Activated CD4-positive, alpha-beta T cell treated with anti-CD3 and anti-CD28 coated beads, Interleukin-2, amount 50 U/mL, for 48 hours (primary cell): Measurements from ENCODE around the gene IER5.
A peak's percentile ranks its signal among the peaks of the same experiment; 100 is the strongest.

Experiments
- DNase-seq, 2 experiments: peaks; one replicate each; pipeline ENCODE4 v3.0.0-alpha.2; 2020

The IER5 gene

GRCh38 chr1:181099152-181100014 is 10.9 kb downstream of the IER5 start:
- DNase-seq = peak; percentile 48 to 64

- DNase-seq = peak; percentile 51 to 59
These were observed 11.8 kb downstream of the IER5 start for GRCh38 chr1:181100015-181100905.

GRCh38 chr1:181100934-181101333 is 12.4 kb downstream of the IER5 start:
- no peak for DNase-seq

GRCh38 chr1:181101581-181102226 is 13.2 kb downstream of the IER5 start:
- DNase-seq = no peak

- no peak for DNase-seq
These were observed 14.3 kb downstream of the IER5 start for GRCh38 chr1:181102841-181103240.

- DNase-seq = no peak
These were observed 14.9 kb downstream of the IER5 start for GRCh38 chr1:181103399-181103798.

GRCh38 chr1:181104042-181104789 is 15.7 kb downstream of the IER5 start:
- no peak for DNase-seq

- peak; percentile 42 to 54 for DNase-seq
These were observed 16.3 kb downstream of the IER5 start for GRCh38 chr1:181104790-181105133.

- peak; percentile 90 to 91 for DNase-seq
These were observed 16.9 kb downstream of the IER5 start for GRCh38 chr1:181105134-181106021.

GRCh38 chr1:181106022-181106312 is 17.5 kb downstream of the IER5 start:
- DNase-seq = no peak

GRCh38 chr1:181106479-181106878 is 18.0 kb downstream of the IER5 start:
- no peak for DNase-seq

- DNase-seq = no peak
These were observed 19.2 kb downstream of the IER5 start for GRCh38 chr1:181107711-181108110.

GRCh38 chr1:181108304-181108867 is 19.9 kb downstream of the IER5 start:
- no peak for DNase-seq

- DNase-seq = no peak
These were observed 21.5 kb downstream of the IER5 start for GRCh38 chr1:181110013-181110412.

GRCh38 chr1:181111559-181111958 is 23.1 kb downstream of the IER5 start:
- DNase-seq = no peak

- DNase-seq = no peak
These were observed 23.8 kb downstream of the IER5 start for GRCh38 chr1:181112071-181112929.

- DNase-seq = no peak
These were observed 24.6 kb downstream of the IER5 start for GRCh38 chr1:181113059-181113641.

- DNase-seq = no peak
These were observed 26.3 kb downstream of the IER5 start for GRCh38 chr1:181114574-181115367.

- no peak for DNase-seq
These were observed 26.8 kb downstream of the IER5 start for GRCh38 chr1:181115368-181115684.
